HCT116 (cell line): Measurements from ENCODE around the gene C10orf143. TPM values are rescaled to one million over a fixed set of nuclear protein-coding genes. Genes with fewer than 3 reads are reported as not detected.

Experiments used
- ATAC-seq: fragments of 200-7000 bp; cut with Tn5 transposase; 2 replicates; pipeline ENCODE4 v1.9.1; 2020; ENCODE audit warnings: mild to moderate bottlenecking, moderate library complexity
- BruUV-seq: library from RNA; stranded (reverse); fragments of 400-500 nt; replicated peaks from 2 replicates; lab custom pipeline; 2021; lab: Mats Ljungman, UMichigan
- CTCF ChIA-PET: fragments of 300-600 bp; sonication (Branson Sonifier 250); formaldehyde crosslinking; loops from one replicate; lab custom pipeline; 2021; ENCODE audit warnings: antibody characterized with exemption; lab: Charles Lee
- POLR2A ChIA-PET: fragments of 300-600, 350-600 bp; sonication (Branson Sonifier 250); formaldehyde crosslinking; loops from one replicate; lab custom pipeline; 2021; ENCODE audit warnings: antibody characterized with exemption; lab: Charles Lee
- RAD21 ChIA-PET, 2 experiments: fragments of 300-600 bp; sonication (Branson Sonifier 250); formaldehyde crosslinking; loops; one replicate each; lab custom pipeline; 2023; ENCODE audit warnings: low total read pairs in 2 of 2; ENCODE audit not compliant: uncharacterized antibody in 2 of 2, unreplicated experiment in 2 of 2, low non-redundant PET in 1 of 2; lab: Charles Lee
- DNase-seq: peaks from one replicate; pipeline ENCODE4 v3.0.0-alpha.2; 2010; ENCODE audit warnings: low read depth, low spot score
- H2AFZ ChIP-seq: fragments of 200-600 bp; shearing (Covaris generic), sonication (generic); 2 replicates; pipeline ENCODE4 v1.6.1; 2017; ENCODE audit warnings: low read depth, mixed run types, mixed read lengths, antibody characterized with exemption, low read length; ENCODE audit not compliant: poor library complexity, severe bottlenecking
- H3K27ac ChIP-seq: 2 replicates; pipeline ENCODE4 v1.5.1; 2012; ENCODE audit warnings: low read depth, low read length
- H3K27me3 ChIP-seq: fragments of 200-600 bp; sonication (generic); 2 replicates; pipeline ENCODE4 v1.6.1; 2016; ENCODE audit warnings: mixed run types, low read length, mixed read lengths; ENCODE audit not compliant: insufficient read depth
- H3K36me3 ChIP-seq, 2 experiments: fragments of 200-500 bp in 1 of 2; fragments of 200-600 bp in 1 of 2; sonication (Bioruptor generic) in 1 of 2; sonication (generic) in 1 of 2; 2 replicates each; pipeline versions ENCODE4 v1.5.1 to v1.6.1; 2014 to 2016; ENCODE audit warnings: low read length in 2 of 2, inconsistent platforms in 1 of 2, mixed read lengths in 1 of 2, mixed run types in 1 of 2; ENCODE audit not compliant: insufficient read depth in 2 of 2, control insufficient read depth in 1 of 2
- H3K4me1 ChIP-seq, 2 experiments: fragments of 200-600 bp in 1 of 2; sonication (generic) in 1 of 2; 2 replicates each; pipeline versions ENCODE4 v1.5.1 to v1.6.1; 2012 to 2017; ENCODE audit warnings: low read length in 2 of 2, inconsistent platforms in 1 of 2, mild to moderate bottlenecking in 1 of 2, mixed read lengths in 1 of 2, mixed run types in 1 of 2, moderate library complexity in 1 of 2; ENCODE audit not compliant: insufficient read depth in 2 of 2, control insufficient read depth in 1 of 2
- H3K4me2 ChIP-seq: fragments of 200-600 bp; sonication (generic); 2 replicates; pipeline ENCODE4 v1.6.1; 2017; ENCODE audit warnings: mixed run types, low read length, mixed read lengths
- H3K4me3 ChIP-seq, 2 experiments: fragments of 200-600 bp in 1 of 2; sonication (generic) in 1 of 2; replicated peaks in 1 of 2; 2 replicates each; pipeline ENCODE4 v1.5.1; 2011 to 2016; ENCODE audit warnings: low read length in 2 of 2, control low read depth in 1 of 2, low read depth in 1 of 2, mild to moderate bottlenecking in 1 of 2, mixed read lengths in 1 of 2, mixed run types in 1 of 2
- H3K79me2 ChIP-seq: fragments of 200-600 bp; sonication (generic); 2 replicates; pipeline ENCODE4 v1.6.1; 2017; ENCODE audit warnings: mild to moderate bottlenecking, mixed run types, low read length, moderate library complexity, mixed read lengths; ENCODE audit not compliant: insufficient read depth
- H3K9ac ChIP-seq: fragments of 200-600 bp; sonication (generic); 2 replicates; pipeline ENCODE4 v1.6.1; 2016; ENCODE audit warnings: low read length, mixed read lengths
- H3K9me2 ChIP-seq: fragments of 200-600 bp; sonication (generic), shearing (Covaris generic); 2 replicates; pipeline ENCODE4 v1.6.1; 2017; ENCODE audit warnings: mixed run types, mild to moderate bottlenecking, moderate library complexity; ENCODE audit not compliant: insufficient read depth
- H3K9me3 ChIP-seq, 2 experiments: fragments of 200-500 bp in 1 of 2; fragments of 200-600 bp in 1 of 2; sonication (Bioruptor generic) in 1 of 2; sonication (generic) in 1 of 2; 2 replicates each; pipeline ENCODE4 v1.6.1; 2014 to 2017; ENCODE audit warnings: low read length in 2 of 2, mixed read lengths in 2 of 2, inconsistent platforms in 1 of 2, low read depth in 1 of 2, mild to moderate bottlenecking in 1 of 2, mixed run types in 1 of 2, moderate library complexity in 1 of 2; ENCODE audit not compliant: control insufficient read depth in 1 of 2, insufficient read depth in 1 of 2
- H4K20me1 ChIP-seq: fragments of 200-600 bp; sonication (generic), shearing (Covaris generic); 2 replicates; pipeline ENCODE4 v1.6.1; 2017; ENCODE audit warnings: mixed run types, mild to moderate bottlenecking, moderate library complexity; ENCODE audit not compliant: insufficient read depth
- ATF3 ChIP-seq: IDR thresholded peaks from 2 replicates; pipeline ENCODE4 v1.6.1; 2012
- CBX3 ChIP-seq: IDR thresholded peaks from 2 replicates; pipeline ENCODE4 v1.6.1; 2012; ENCODE audit warnings: low read depth
- CEBPB ChIP-seq: IDR thresholded peaks from 2 replicates; pipeline ENCODE4 v1.6.1; 2012; ENCODE audit warnings: low read depth
- EZH2 ChIP-seq: fragments of 200-600 bp; sonication (generic); IDR thresholded peaks from 2 replicates; pipeline ENCODE4 v1.6.1; 2017; ENCODE audit warnings: antibody characterized with exemption, mixed run types
- EZH2phosphoT487 ChIP-seq: fragments of 200-600 bp; IDR thresholded peaks from 2 replicates; pipeline ENCODE4 v1.6.1; 2018; ENCODE audit warnings: antibody characterized with exemption, borderline replicate concordance
- FOSL1 ChIP-seq: IDR thresholded peaks from 2 replicates; pipeline ENCODE4 v1.6.1; 2012; ENCODE audit warnings: low read depth
- MAX ChIP-seq: IDR thresholded peaks from 2 replicates; pipeline ENCODE4 v1.6.1; 2012
- REST ChIP-seq: IDR thresholded peaks from 2 replicates; pipeline ENCODE4 v1.6.1; 2012; ENCODE audit warnings: low read depth
- SRF ChIP-seq: IDR thresholded peaks from 2 replicates; pipeline ENCODE4 v1.6.1; 2012; ENCODE audit warnings: low read depth
- TCF7L2 ChIP-seq: IDR thresholded peaks from 2 replicates; pipeline ENCODE4 v1.7.0; 2011; ENCODE audit warnings: borderline replicate concordance, inconsistent platforms; ENCODE audit not compliant: insufficient read depth, insufficient read length; ENCODE audit errors: extremely low read depth
- YY1 ChIP-seq: IDR thresholded peaks from 2 replicates; pipeline ENCODE4 v1.6.1; 2011; ENCODE audit warnings: low read length, low read depth, moderate library complexity, mild to moderate bottlenecking; ENCODE audit not compliant: insufficient replicate concordance; ENCODE audit errors: extremely low read depth
- ZFX ChIP-seq: fragments of 450-650 bp; IDR thresholded peaks from 2 replicates; pipeline ENCODE4 v1.6.1; 2017
- intact Hi-C: fragments of 100-400 bp; cut with micrococcal nuclease; formaldehyde crosslinking; loops from 2 replicates; pipeline ENCODE4 v1.10.0; 2022
- total RNA-seq: library from RNA; stranded (reverse); gene quantifications from one replicate; pipeline ENCODE4 v1.2.1, GENCODE V29; 2021; ENCODE audit not compliant: unreplicated experiment
- TF ChIP-seq, protein P1 (sequence below), 3 experiments: fragments of 200-600 bp in 1 of 3; sonication (generic) in 1 of 3; IDR thresholded peaks in 2 of 3; conservative IDR thresholded peaks in 1 of 3; 2 replicates each; pipeline ENCODE4 v1.5.1; 2012 to 2017; ENCODE audit warnings: low read depth in 2 of 3, low read length in 2 of 3, antibody characterized with exemption in 1 of 3, borderline replicate concordance in 1 of 3, control low read depth in 1 of 3, mild to moderate bottlenecking in 1 of 3, mixed read lengths in 1 of 3, mixed run types in 1 of 3, moderate library complexity in 1 of 3; ENCODE audit not compliant: insufficient read depth in 1 of 3

Gene C10orf143
- total RNA-seq, 1 experiment from 2014 or later: 0.66 TPM

DNA sequence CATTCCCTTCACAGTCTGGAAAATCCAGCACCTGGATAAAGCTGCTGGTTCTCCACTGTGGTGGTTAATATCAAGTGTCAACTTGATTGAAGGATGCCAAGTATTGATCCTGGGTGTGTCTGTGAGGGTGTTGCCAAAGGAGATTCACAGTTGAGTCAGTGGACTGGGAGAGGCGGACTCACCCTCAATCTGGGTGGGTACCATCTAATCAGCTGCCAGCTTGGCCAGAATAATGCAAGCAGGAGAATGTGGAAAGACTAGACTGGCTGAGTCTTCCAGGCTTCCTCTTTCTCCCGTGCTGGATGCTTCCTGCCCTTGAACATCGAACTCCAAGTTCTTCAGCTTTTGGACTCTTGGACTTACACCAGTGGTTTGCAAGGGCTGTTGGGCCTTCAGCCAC is 48.4 kb downstream of the C10orf143 start:
- Histone ChIP-seq H3K9ac (no peak overlapping the region), H3K27ac (no peak overlapping the region), H3K27me3 (no peaks in the 10 kb centered on the region), H3K4me1 (no peaks in the 10 kb centered on the region)
- BruUV-seq: no TSS peak
- intact Hi-C loops: no loop called here
- TF ChIP-seq EZH2phosphoT487 (no peak), ATF3 (no peak), SRF (no peak), TCF7L2 (no peak), ZFX (no peak), EZH2 (no peak), CEBPB (no peak), FOSL1 (no peak), CBX3 (no peak), MAX (no peak), REST (no peak), YY1 (no peak)
- TF ChIP-seq, protein P1, sequence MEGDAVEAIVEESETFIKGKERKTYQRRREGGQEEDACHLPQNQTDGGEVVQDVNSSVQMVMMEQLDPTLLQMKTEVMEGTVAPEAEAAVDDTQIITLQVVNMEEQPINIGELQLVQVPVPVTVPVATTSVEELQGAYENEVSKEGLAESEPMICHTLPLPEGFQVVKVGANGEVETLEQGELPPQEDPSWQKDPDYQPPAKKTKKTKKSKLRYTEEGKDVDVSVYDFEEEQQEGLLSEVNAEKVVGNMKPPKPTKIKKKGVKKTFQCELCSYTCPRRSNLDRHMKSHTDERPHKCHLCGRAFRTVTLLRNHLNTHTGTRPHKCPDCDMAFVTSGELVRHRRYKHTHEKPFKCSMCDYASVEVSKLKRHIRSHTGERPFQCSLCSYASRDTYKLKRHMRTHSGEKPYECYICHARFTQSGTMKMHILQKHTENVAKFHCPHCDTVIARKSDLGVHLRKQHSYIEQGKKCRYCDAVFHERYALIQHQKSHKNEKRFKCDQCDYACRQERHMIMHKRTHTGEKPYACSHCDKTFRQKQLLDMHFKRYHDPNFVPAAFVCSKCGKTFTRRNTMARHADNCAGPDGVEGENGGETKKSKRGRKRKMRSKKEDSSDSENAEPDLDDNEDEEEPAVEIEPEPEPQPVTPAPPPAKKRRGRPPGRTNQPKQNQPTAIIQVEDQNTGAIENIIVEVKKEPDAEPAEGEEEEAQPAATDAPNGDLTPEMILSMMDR (IDR thresholded peaks at IDR 0.05 in 2 of 3, conservative IDR thresholded peaks at IDR 0.05 in 1 of 3; ENCODE audit: borderline replicate concordance in 1 of 3, insufficient read depth in 1 of 3, low read depth in 2 of 3, low read length in 2 of 3): no peak
- TF ChIP-seq, all 23 proteins: peak for 0
- Histone ChIP-seq H3K4me2 (no peak overlapping the region), H3K9me3 (no peaks in the 10 kb centered on the region), H3K9me2 (no peaks in the 10 kb centered on the region), H4K20me1 (no peaks in the 10 kb centered on the region), H3K4me3 (no peak overlapping the region), H3K36me3 (no peaks in the 10 kb centered on the region), H2AFZ (no peak overlapping the region), H3K79me2 (no peaks in the 10 kb centered on the region)
- ChIA-PET RAD21 (no interaction called here), CTCF (no interaction called here), POLR2A (interaction anchor here (1.5 kb wide), 1 partner anchor 48 kb away, joined by 4 read pairs; no protein-coding TSS in a partner anchor)
- ATAC-seq (no peak), DNase-seq (no peak)
